Adrenal gland (tissue), 5 donors: Measurements from ENCODE around the gene ATP2C1.

Source experiments
- POLR2A ChIP-seq, 2 donors: fragments of 450-650 bp; IDR thresholded peaks; one replicate each; pipeline ENCODE4 v1.6.1; 2017; ENCODE audit warnings: antibody characterized with exemption in 2 of 2, mild to moderate bottlenecking in 2 of 2, moderate library complexity in 1 of 2
- TF ChIP-seq, protein P1 (sequence below), 6 experiments: fragments of 450-650 bp in 4 of 6; fragments of 200-600 bp in 2 of 6; sonication (generic) in 1 of 6; IDR thresholded peaks; 1 replicate in 5 of 6; 2 replicates in 1 of 6; pipeline versions ENCODE4 v1.5.1 to v1.8.0; 2016 to 2021; ENCODE audit warnings: antibody characterized with exemption in 6 of 6, mild to moderate bottlenecking in 2 of 6, moderate library complexity in 1 of 6
- donor health status: DM: no; HTN: no; CAD: no.

- TF ChIP-seq, protein P1, sequence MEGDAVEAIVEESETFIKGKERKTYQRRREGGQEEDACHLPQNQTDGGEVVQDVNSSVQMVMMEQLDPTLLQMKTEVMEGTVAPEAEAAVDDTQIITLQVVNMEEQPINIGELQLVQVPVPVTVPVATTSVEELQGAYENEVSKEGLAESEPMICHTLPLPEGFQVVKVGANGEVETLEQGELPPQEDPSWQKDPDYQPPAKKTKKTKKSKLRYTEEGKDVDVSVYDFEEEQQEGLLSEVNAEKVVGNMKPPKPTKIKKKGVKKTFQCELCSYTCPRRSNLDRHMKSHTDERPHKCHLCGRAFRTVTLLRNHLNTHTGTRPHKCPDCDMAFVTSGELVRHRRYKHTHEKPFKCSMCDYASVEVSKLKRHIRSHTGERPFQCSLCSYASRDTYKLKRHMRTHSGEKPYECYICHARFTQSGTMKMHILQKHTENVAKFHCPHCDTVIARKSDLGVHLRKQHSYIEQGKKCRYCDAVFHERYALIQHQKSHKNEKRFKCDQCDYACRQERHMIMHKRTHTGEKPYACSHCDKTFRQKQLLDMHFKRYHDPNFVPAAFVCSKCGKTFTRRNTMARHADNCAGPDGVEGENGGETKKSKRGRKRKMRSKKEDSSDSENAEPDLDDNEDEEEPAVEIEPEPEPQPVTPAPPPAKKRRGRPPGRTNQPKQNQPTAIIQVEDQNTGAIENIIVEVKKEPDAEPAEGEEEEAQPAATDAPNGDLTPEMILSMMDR (IDR thresholded peaks at IDR 0.05): no peak
- no peak for TF ChIP-seq POLR2A (IDR thresholded peaks at IDR 0.05)
These were observed 17.3 kb upstream of the ATP2C1 start for GRCh38 chr3:130876594-130876993.
